Measurements from ENCODE around the gene PALM.
A peak's percentile ranks its signal among the peaks of the same experiment; 100 is the strongest.

The PALM gene

DNA sequence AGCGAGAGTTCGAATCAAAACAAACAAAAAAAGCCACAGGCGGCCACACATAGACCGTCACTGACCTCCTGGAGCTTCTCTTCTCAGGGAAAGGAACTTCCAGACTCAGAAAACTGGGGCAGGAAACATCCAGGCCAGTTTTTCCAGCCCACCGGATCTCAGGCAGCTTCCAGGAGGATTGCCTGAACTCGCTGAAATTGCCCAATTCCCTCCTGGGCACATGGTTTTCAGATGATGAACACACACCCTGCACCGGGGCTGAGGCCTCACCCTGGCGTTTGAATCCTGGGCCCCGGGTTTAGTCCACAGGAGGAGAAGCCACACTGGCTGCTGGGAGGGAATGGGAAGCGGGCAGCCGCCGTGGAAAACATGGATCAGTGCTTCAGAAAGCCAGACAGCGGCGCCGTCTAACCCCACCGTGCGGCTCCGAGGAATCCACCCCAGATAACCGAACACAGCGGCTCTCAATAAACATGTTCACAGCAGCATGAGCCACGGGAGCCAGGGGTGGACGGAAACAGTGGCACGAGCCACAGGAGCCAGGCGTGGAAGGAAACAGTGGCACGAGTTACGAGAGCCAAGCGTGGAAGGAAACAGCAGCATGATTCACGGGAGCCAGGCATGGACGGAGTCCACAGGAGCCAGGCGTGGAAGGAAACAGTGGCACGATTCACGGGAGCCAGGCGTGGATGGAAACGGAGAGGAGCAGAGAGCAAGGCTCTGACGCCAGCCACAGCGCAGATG, 70.3 kb downstream of the PALM start:
- ChIA-PET POLR2A (ENCODE audit: low non-redundant PET) (interaction anchor here (0.8 kb wide), 1 partner anchor 20 kb away, joined by 3 read pairs; no protein-coding TSS in a partner anchor), CTCF (interaction anchor here (0.6 kb wide), 1 partner anchor 209 kb away, joined by 3 read pairs; no protein-coding TSS in a partner anchor)
- peak; percentile 92 for DNase-seq (ENCODE audit: low spot score)
- no peak for TF ChIP-seq CTCF (conservative IDR thresholded peaks at IDR 0.05; ENCODE audit: low read depth)
- H3K27ac ChIP-seq: peak overlapping the region; percentile 99

GRCh38 chr19:780935-781334, 72.2 kb downstream of the PALM start:
- H3K27ac ChIP-seq: peak overlapping the region; percentile 99
- CTCF ChIA-PET: no interaction called here
- no peak for TF ChIP-seq CTCF (conservative IDR thresholded peaks at IDR 0.05; ENCODE audit: low read depth)
- no peak for DNase-seq (ENCODE audit: low spot score)
- POLR2A ChIA-PET (ENCODE audit: low non-redundant PET): no interaction called here

GRCh38 chr19:781800-782184, 73.1 kb downstream of the PALM start:
- TF ChIP-seq CTCF (conservative IDR thresholded peaks at IDR 0.05; ENCODE audit: low read depth): no peak
- peak overlapping the region; percentile 99 for H3K27ac ChIP-seq
- CTCF ChIA-PET: interaction anchor here (0.6 kb wide), 1 partner anchor 22 kb away, joined by 4 read pairs; no protein-coding TSS in a partner anchor
- POLR2A ChIA-PET (ENCODE audit: low non-redundant PET): no interaction called here
- DNase-seq (ENCODE audit: low spot score): no peak

- peak overlapping the region; percentile 99 for H3K27ac ChIP-seq
- peak; percentile 70 for DNase-seq (ENCODE audit: low spot score)
- TF ChIP-seq CTCF (conservative IDR thresholded peaks at IDR 0.05; ENCODE audit: low read depth): no peak
- ChIA-PET CTCF (interaction anchor here (0.6 kb wide), 1 partner anchor 21 kb away, joined by 4 read pairs; no protein-coding TSS in a partner anchor), POLR2A (ENCODE audit: low non-redundant PET) (no interaction called here)
Observed at GRCh38 chr19:782185-782877, 73.6 kb downstream of the PALM start.

DNA sequence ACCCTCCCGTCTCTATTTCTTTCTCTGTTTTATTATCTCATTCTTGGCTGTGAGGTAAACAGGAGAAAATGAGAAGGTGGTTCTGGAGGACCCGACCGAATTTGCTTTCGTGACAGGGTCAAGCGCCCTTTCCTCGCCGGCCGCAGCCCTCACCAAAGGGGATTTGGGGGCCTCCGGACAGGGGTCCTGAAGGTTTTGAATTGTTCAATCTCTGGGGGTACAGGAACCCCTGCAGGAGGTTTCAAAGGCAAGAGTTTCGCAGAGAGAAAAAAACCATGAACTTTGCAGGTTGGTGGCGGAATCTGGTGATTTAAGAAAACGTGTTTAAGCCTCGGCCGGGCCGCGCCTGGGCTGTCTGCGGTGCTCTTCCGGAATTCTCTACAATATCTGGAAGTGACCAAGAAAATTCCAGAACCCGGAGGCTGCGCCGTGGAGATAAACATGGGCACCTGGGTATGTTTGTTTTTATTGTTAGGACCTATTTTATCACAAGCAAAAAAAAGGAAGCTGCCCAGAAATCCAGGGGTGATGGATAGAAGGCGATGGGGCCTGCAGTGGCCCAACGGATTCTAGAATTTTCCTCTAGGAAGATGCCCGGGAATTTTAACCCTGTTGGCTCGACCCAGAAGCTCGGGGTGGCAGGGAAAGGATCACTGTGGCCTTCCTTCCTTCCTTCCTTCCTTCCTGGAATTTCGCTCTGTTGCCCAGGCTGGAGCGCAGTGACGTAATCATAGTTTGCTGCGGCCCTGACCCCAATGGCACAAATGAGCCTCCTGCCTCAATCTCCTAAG, 74.3 kb downstream of the PALM start:
- ChIA-PET POLR2A (ENCODE audit: low non-redundant PET) (interaction anchor here (0.7 kb wide), 1 partner anchor 412 kb away, joined by 4 read pairs; no protein-coding TSS in a partner anchor), CTCF (interaction anchor here (0.6 kb wide), 2 partner anchors 42 to 151 kb away, joined by 3 to 5 read pairs; no protein-coding TSS in a partner anchor)
- no peak for TF ChIP-seq CTCF (conservative IDR thresholded peaks at IDR 0.05; ENCODE audit: low read depth)
- H3K27ac ChIP-seq: peak overlapping the region; percentile 99
- no peak for DNase-seq (ENCODE audit: low spot score)

DNA sequence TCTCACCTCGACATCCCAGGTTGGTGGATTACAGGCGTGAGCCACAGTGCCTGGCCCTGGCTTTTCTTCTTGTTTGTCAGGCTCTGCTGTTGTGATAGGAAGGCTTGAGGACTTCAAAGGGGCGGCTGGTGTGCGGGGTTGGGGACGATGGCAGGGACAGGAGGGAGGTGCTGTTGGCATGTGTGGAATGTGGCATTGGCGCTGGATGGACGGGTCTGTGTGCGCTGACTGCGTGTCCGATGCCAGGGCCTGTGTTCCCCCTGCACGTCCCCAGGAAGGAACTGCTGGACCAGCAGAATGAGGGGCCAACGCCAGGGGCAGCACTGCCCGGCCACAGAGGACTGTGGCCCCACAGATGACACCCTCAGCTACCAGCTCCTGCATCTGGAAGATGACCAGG, 75.8 kb downstream of the PALM start:
- DNase-seq (ENCODE audit: low spot score): no peak
- TF ChIP-seq CTCF (conservative IDR thresholded peaks at IDR 0.05; ENCODE audit: low read depth): no peak
- CTCF ChIA-PET: interaction anchor here (0.6 to 0.8 kb wide), 2 partner anchors 9 to 114 kb away, joined by 4 to 5 read pairs; no protein-coding TSS in a partner anchor
- peak overlapping the region; percentile 99 for H3K27ac ChIP-seq
- POLR2A ChIA-PET (ENCODE audit: low non-redundant PET): interaction anchor here (0.7 kb wide), 1 partner anchor 32 kb away, joined by 3 read pairs; no protein-coding TSS in a partner anchor

Measured in RWPE1 (cell line).